ENCODE measurements around the gene COQ10B.
A peak's percentile ranks its signal among the peaks of the same experiment; 100 is the strongest.
"Not testable (repeated sequence)": the region's sequence is repeated elsewhere in the genome, so short reads cannot be mapped to it uniquely, and the experiment has no call there.

The COQ10B gene

GRCh38 chr2:197450935-197451358 is 2.4 kb upstream of the COQ10B start:
- not testable (repeated sequence) for DNase-seq (ENCODE audit: low read depth)

- no peak for DNase-seq (ENCODE audit: low read depth)
Observed at GRCh38 chr2:197452754-197453122, 614 bp upstream of the COQ10B start.

GRCh38 chr2:197453914-197454398 is 604 bp downstream of the COQ10B start:
- DNase-seq (ENCODE audit: low read depth), result no peak

GRCh38 chr2:197454923-197455322 is 1.6 kb downstream of the COQ10B start:
- DNase-seq (ENCODE audit: low read depth), result no peak

- no peak for DNase-seq (ENCODE audit: low read depth)
Observed at GRCh38 chr2:197455428-197455827, 2.1 kb downstream of the COQ10B start.

- DNase-seq (ENCODE audit: low read depth), result no peak
Observed at GRCh38 chr2:197460649-197461048, 7.3 kb downstream of the COQ10B start.

GRCh38 chr2:197461057-197461456 is 7.7 kb downstream of the COQ10B start:
- DNase-seq (ENCODE audit: low read depth), result no peak

- no peak for DNase-seq (ENCODE audit: low read depth)
Observed at GRCh38 chr2:197464175-197464574, 10.8 kb downstream of the COQ10B start.

- DNase-seq (ENCODE audit: low read depth), result no peak
Observed at GRCh38 chr2:197472166-197472565, 18.8 kb downstream of the COQ10B start.

- DNase-seq (ENCODE audit: low read depth), result no peak
Observed at GRCh38 chr2:197477797-197478196, 24.4 kb downstream of the COQ10B start.

GRCh38 chr2:197480165-197481036 is 27.0 kb downstream of the COQ10B start:
- no peak for DNase-seq (ENCODE audit: low read depth)

- not testable (repeated sequence) for DNase-seq (ENCODE audit: low read depth)
Observed at GRCh38 chr2:197484248-197484647, 30.9 kb downstream of the COQ10B start.

GRCh38 chr2:197486175-197486574 is 32.8 kb downstream of the COQ10B start:
- DNase-seq (ENCODE audit: low read depth), result no peak

GRCh38 chr2:197487385-197487784 is 34.0 kb downstream of the COQ10B start:
- no peak for DNase-seq (ENCODE audit: low read depth)

- DNase-seq (ENCODE audit: low read depth), result no peak
Observed at GRCh38 chr2:197495433-197496134, 42.2 kb downstream of the COQ10B start.

GRCh38 chr2:197496695-197497094 is 43.3 kb downstream of the COQ10B start:
- no peak for DNase-seq (ENCODE audit: low read depth)

- DNase-seq (ENCODE audit: low read depth), result no peak
Observed at GRCh38 chr2:197497326-197497725, 44.0 kb downstream of the COQ10B start.

GRCh38 chr2:197498235-197498936 is 45.0 kb downstream of the COQ10B start:
- no peak for DNase-seq (ENCODE audit: low read depth)

GRCh38 chr2:197498937-197499593 is 45.7 kb downstream of the COQ10B start:
- DNase-seq (ENCODE audit: low read depth), result peak; percentile 34

- DNase-seq (ENCODE audit: low read depth), result peak; percentile 96
Observed at GRCh38 chr2:197499594-197500502, 46.5 kb downstream of the COQ10B start, which contains the start of the genes HSPD1 and HSPE1. HSPD1 (minus strand) TSS chr2:197499840; CDS start chr2:197498848, 992 bp downstream. HSPE1 (plus strand) TSS chr2:197500379; CDS start chr2:197500437, 58 bp downstream.

All from stimulated activated CD8-positive, alpha-beta memory T cell treated with anti-CD3 and anti-CD28 coated beads, Interleukin-7, amount 100 ng/mL, for 24 hours (primary cell).